Smooth muscle cell (in vitro differentiated cells): ENCODE measurements around the gene DVL3. TPM values are rescaled to one million over a fixed set of nuclear protein-coding genes. Genes with fewer than 3 reads are reported as not detected.

Experiments
- DNase-seq: peaks from one replicate; lab custom pipeline; 2025; ENCODE audit not compliant: unreplicated experiment; lab: John Stamatoyannopoulos, UW
- H2AFZ ChIP-seq: fragments of 200-600 bp; sonication (generic); 2 replicates; pipeline ENCODE4 v1.6.0; 2016; ENCODE audit warnings: antibody characterized with exemption, low read depth, mild to moderate bottlenecking
- H3F3A ChIP-seq: fragments of 200-600 bp; sonication (generic); 2 replicates; pipeline ENCODE4 v1.6.0; 2017; ENCODE audit warnings: antibody characterized with exemption, low read depth
- H3K27ac ChIP-seq: fragments of 200-600 bp; sonication (generic); 2 replicates; pipeline ENCODE4 v1.5.1; 2016; ENCODE audit warnings: low read depth, mild to moderate bottlenecking
- H3K27me3 ChIP-seq: fragments of 200-600 bp; sonication (generic); 2 replicates; pipeline ENCODE4 v1.6.1; 2016; ENCODE audit warnings: low read depth, mild to moderate bottlenecking
- H3K36me3 ChIP-seq: fragments of 200-600 bp; sonication (generic); 2 replicates; pipeline ENCODE4 v1.5.1; 2016; ENCODE audit warnings: low read depth
- H3K4me1 ChIP-seq: fragments of 200-600 bp; sonication (generic); 2 replicates; pipeline ENCODE4 v1.5.1; 2016; ENCODE audit warnings: low read depth
- H3K4me2 ChIP-seq: fragments of 200-600 bp; sonication (generic); 2 replicates; pipeline ENCODE4 v1.6.0; 2016; ENCODE audit warnings: mild to moderate bottlenecking
- H3K4me3 ChIP-seq: fragments of 200-600 bp; sonication (generic); 2 replicates; pipeline ENCODE4 v1.5.1; 2016; ENCODE audit warnings: mild to moderate bottlenecking
- H3K79me2 ChIP-seq: fragments of 200-600 bp; sonication (generic); 2 replicates; pipeline ENCODE4 v1.6.0; 2016; ENCODE audit warnings: low read depth, mild to moderate bottlenecking
- H3K9ac ChIP-seq: fragments of 200-600 bp; sonication (generic); 2 replicates; pipeline ENCODE4 v1.6.0; 2016; ENCODE audit warnings: low read depth
- H3K9me3 ChIP-seq: fragments of 200-600 bp; sonication (generic); replicated peaks from 2 replicates; pipeline ENCODE4 v1.5.1; 2016; ENCODE audit warnings: low read depth
- H4K20me1 ChIP-seq: fragments of 200-600 bp; sonication (generic); 2 replicates; pipeline ENCODE4 v1.6.0; 2016; ENCODE audit warnings: low read depth
- CTCF ChIP-seq: fragments of 200-600 bp; sonication (generic); IDR thresholded peaks from 2 replicates; pipeline ENCODE4 v1.5.1; 2017; ENCODE audit warnings: borderline replicate concordance, mild to moderate bottlenecking, antibody characterized with exemption; ENCODE audit not compliant: insufficient read depth, poor library complexity, severe bottlenecking
- WGBS: methylation state at CpG from one replicate; pipeline ENCODE4 v1.1.7; 2016; ENCODE audit warnings: low lambda C conversion rate; 5-methylcytosine and 5-hydroxymethylcytosine counted together
- polyA plus RNA-seq: library from polyadenylated mRNA; unstranded; fragments of >200 nt; fragmentation: Nextera tagmentation; extraction: Ambion mirVana; gene quantifications from 2 replicates; pipeline ENCODE4 v1.2.1, GENCODE V29; 2016
- total RNA-seq: library from RNA; depleted of rRNA; stranded (reverse); fragments of >200 nt; gene quantifications from 2 replicates; pipeline ENCODE4 v1.2.3, GENCODE V29; 2014

DVL3 gene
- total and polyA plus RNA-seq, 2 experiments from 2014 or later: 42.5 to 87.7 TPM

DNA sequence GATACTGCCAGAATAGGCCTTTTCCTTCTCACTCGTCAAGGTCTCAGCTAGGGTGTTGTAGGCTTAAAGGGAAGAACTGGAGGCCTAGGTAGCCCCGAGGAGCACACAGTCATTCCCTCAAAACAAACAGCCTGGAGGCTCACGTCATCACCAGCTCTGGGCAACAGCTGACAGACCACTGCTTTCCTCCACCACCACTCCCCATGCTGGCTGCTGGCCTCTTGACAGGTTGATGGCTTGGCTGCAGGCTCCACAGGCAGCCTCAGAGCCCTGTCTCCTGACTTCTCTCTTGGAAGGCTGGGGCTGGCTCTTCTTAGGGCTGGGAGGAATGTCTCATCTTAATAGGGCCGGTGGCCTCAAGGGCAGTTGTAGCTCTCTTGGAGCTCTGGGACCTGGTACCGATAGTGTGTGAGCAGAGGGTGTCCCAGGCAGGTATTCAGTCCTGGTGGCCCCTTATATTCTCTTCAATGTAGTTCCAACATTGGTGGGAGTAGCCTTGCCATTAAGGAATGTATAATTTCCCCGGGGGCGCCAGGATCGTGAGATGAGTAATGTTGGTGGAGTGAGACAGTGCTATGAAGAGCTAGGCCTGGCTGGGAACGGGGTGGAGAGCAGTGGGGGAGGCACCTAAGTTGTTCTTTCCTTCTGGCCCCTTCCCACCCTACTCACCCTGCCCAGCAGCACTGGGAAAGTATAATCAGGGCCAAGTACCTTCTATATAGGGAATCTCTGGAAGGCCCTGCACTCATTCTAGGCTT, 13.4 kb downstream of the DVL3 start:
- Histone ChIP-seq H2AFZ (no peak overlapping the region), H3K4me3 (no peak overlapping the region), H3K79me2 (peaks cover 10% of the 10 kb centered on the region), H3K27ac (peak overlapping the region; percentile 82), H3K4me2 (no peak overlapping the region), H3K27me3 (no peaks in the 10 kb centered on the region), H3F3A (peaks cover 33% of the 10 kb centered on the region), H4K20me1 (peaks cover 37% of the 10 kb centered on the region), H3K36me3 (no peaks in the 10 kb centered on the region), H3K9me3 (no peaks in the 10 kb centered on the region), H3K9ac (peak overlapping the region; percentile 48), H3K4me1 (no peaks in the 10 kb centered on the region)
- DNase-seq: no peak
- no peak for TF ChIP-seq CTCF
- WGBS: 66% methylated on average over 9 of the region's 9 CpGs

GRCh38 chr3:184169896-184170875, 15.0 kb downstream of the DVL3 start:
- WGBS: 97% methylated on average over 62 of the region's 66 CpGs

DNA sequence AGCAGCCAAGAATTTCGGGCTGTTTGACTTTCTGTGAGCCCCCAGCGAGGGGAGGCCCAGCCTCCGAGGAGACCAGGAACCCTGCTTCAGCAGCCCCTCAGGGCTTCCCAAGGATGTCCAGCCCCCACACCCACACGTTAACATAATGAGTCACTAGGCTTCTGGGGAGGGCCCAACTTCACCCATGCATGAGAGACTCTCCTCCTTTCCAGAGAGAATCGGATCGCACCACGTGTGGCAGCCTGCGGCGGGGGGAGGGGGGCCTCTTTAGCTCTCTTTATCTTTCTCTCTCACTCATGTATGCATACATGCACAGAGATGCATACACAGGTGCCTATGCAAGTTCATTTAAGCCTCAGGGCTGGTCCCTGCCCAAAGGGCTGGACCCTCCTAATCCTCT, 16.4 kb downstream of the DVL3 start:
- Histone ChIP-seq H3K27me3 (no peaks in the 10 kb centered on the region), H3K27ac (peak overlapping the region; percentile 61), H3K79me2 (peaks cover 14% of the 10 kb centered on the region), H3K9me3 (no peaks in the 10 kb centered on the region), H3K4me1 (peaks cover 8% of the 10 kb centered on the region), H3K9ac (no peak overlapping the region), H2AFZ (no peak overlapping the region), H3K36me3 (no peaks in the 10 kb centered on the region), H3K4me2 (no peak overlapping the region), H3F3A (peaks cover 53% of the 10 kb centered on the region), H4K20me1 (peaks cover 13% of the 10 kb centered on the region), H3K4me3 (no peak overlapping the region)
- 44% methylated on average over 9 of the region's 9 CpGs for WGBS
- no peak for TF ChIP-seq CTCF
- no peak for DNase-seq

More at GRCh38 chr3:184169896-184170875, 15.0 kb downstream of the DVL3 start:
- H3F3A ChIP-seq: peaks cover 41% of the 10 kb centered on the region
- no peaks in the 10 kb centered on the region for H3K36me3 ChIP-seq
- no peak overlapping the region for H3K27ac ChIP-seq
- H3K9ac ChIP-seq: no peak overlapping the region
- H3K4me3 ChIP-seq: no peak overlapping the region
- H4K20me1 ChIP-seq: peaks cover 20% of the 10 kb centered on the region
- no peak for TF ChIP-seq CTCF
- no peak for DNase-seq
- H3K4me2 ChIP-seq: no peak overlapping the region
- no peak overlapping the region for H2AFZ ChIP-seq
- H3K4me1 ChIP-seq: no peaks in the 10 kb centered on the region
- no peaks in the 10 kb centered on the region for H3K27me3 ChIP-seq
- H3K9me3 ChIP-seq: no peaks in the 10 kb centered on the region
- H3K79me2 ChIP-seq: peaks cover 10% of the 10 kb centered on the region
